Measurements from ENCODE around the gene TREML1.

DNA sequence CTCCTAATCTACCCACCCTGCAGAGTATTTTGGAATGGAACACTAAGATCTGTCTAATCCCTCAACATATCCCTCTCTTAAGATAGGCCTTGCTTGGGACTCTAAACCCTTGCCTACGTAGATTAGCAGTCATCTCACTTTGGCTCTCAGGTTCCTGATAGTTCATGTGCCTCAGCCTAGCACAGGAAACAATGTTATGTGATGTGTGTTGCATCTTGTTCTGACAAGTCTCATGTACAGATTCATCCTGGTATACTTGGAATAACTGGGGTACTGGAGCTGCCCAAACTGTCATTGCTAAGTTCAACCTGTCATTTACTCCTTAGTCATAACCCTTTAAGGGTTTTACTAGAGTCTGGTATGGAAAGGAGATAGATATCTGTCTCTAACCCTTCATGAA, 34.1 kb downstream of the TREML1 start:
- TF ChIP-seq EZH2 (IDR thresholded peaks at IDR 0.05; ENCODE audit: low read depth) = no peak
- TF ChIP-seq, protein P1, sequence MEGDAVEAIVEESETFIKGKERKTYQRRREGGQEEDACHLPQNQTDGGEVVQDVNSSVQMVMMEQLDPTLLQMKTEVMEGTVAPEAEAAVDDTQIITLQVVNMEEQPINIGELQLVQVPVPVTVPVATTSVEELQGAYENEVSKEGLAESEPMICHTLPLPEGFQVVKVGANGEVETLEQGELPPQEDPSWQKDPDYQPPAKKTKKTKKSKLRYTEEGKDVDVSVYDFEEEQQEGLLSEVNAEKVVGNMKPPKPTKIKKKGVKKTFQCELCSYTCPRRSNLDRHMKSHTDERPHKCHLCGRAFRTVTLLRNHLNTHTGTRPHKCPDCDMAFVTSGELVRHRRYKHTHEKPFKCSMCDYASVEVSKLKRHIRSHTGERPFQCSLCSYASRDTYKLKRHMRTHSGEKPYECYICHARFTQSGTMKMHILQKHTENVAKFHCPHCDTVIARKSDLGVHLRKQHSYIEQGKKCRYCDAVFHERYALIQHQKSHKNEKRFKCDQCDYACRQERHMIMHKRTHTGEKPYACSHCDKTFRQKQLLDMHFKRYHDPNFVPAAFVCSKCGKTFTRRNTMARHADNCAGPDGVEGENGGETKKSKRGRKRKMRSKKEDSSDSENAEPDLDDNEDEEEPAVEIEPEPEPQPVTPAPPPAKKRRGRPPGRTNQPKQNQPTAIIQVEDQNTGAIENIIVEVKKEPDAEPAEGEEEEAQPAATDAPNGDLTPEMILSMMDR (conservative IDR thresholded peaks at IDR 0.05) = no peak

All from PC-9 (cell line).